NOMO-1 treated with DMSO at 0.1 percent for 48 hours (cell line): ENCODE measurements around the gene ZNF185.
A peak's percentile ranks its signal among the peaks of the same experiment; 100 is the strongest.

Source experiments
- DNase-seq: peaks from one replicate; lab custom pipeline; 2025; ENCODE audit not compliant: unreplicated experiment; lab: John Stamatoyannopoulos, UW

Gene ZNF185

DNA sequence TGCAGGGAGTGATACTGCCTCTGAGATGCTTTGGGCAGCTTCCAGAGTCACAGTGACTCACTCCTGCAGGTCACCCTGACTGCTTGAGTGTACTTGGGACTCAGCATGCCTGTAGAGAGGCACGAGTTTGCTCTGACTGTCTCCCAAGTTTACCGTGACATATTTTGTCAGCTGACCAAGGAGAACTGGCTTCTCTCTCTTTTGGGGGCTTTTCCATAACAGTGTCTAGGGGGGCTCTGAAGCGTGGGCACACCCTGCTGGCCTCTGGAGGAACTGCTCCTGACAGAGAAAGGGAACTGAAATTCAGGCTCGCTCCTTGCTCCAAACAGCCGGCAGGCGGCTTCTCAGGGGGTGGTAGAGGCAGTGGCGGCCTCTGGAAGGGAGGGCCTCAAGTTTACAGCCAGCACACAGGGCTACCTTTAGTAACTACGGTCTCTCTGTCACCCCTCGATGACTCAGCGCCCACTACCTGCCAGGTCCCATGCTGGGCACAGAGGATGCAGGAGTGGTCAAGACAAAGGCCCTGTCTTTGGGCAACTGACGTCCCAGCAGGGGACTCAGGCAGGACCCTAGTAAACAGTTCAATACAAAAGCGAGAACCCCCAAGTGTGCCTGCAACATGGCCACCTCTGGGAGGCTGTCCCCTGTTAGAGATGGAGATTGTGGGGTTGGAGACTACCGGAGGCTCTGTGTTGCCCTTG is 17.8 kb downstream of the ZNF185 start:
- peak; percentile 68 for DNase-seq

DNA sequence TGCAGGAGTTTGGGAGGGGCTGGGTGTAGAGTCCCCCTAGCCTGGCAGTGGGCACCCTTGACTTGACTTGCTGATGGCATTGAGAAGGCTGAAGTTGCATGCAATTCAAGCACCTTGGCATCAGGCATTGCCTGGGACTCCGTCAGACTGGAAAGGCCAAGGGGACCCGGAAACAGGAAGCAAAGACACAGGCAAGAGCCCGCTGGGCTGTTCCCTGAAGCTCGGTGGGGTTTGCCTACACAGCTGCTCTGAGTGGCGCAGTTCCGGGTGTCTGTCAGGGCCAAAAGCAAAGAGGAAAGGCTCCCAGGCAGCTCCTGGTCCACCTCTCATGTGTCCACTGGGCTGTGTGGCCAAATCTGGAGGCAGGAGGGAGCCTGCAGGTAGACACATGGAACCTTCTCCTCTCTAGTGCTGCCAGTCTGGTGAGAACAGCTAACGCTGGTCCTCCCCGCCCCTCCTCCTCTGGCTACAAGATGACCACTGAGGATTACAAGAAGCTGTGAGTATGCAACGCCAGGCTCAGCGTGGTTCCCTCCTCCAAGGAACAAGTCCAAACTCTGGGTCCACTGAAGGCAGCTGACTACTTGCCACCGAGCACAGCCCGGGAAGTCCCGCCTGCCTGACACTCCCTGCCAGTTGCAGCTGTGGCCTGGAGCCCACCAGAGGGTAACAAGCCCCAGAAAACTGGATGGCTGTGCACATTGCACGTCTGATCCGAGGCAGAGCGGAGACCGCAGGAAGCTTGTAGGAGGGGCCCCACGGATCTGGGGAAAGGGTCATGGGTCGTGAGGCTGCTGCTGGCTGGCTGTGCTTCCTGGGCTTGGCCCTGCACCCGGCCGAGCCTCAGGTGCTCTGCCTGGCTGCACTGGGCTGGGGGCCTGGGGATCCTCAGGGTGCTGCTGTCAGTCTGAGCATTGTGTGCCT is 20.1 kb downstream of the ZNF185 start:
- DNase-seq, result no peak

DNA sequence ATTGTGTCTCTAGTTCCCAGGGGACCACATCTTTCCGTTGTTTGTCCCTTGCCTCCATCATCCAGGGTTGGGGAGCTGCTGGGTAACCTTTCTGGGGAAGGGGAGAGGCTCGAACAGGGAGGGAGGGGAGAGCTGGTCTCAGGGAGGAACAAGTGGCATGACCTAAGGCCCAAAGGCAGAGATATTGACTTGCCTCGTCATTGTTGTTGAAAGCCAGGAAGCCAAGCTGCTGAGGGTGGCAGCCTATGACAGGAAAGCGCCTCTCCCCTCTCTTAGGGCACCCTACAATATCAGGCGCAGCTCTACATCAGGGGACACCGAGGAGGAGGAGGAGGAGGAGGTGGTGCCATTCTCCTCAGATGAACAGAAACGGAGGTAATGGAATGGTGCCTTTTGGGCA is 20.8 kb downstream of the ZNF185 start:
- no peak for DNase-seq

GRCh38 chrX:152923599-152923998 is 25.7 kb downstream of the ZNF185 start:
- no peak for DNase-seq

- DNase-seq, result no peak
Observed at GRCh38 chrX:152925835-152926234, 28.0 kb downstream of the ZNF185 start.

GRCh38 chrX:152926279-152926678 is 28.4 kb downstream of the ZNF185 start:
- DNase-seq, result peak; percentile 57

- DNase-seq, result no peak
Observed at GRCh38 chrX:152926923-152927322, 29.1 kb downstream of the ZNF185 start.

GRCh38 chrX:152927858-152928760 is 30.2 kb downstream of the ZNF185 start:
- DNase-seq, result no peak

DNA sequence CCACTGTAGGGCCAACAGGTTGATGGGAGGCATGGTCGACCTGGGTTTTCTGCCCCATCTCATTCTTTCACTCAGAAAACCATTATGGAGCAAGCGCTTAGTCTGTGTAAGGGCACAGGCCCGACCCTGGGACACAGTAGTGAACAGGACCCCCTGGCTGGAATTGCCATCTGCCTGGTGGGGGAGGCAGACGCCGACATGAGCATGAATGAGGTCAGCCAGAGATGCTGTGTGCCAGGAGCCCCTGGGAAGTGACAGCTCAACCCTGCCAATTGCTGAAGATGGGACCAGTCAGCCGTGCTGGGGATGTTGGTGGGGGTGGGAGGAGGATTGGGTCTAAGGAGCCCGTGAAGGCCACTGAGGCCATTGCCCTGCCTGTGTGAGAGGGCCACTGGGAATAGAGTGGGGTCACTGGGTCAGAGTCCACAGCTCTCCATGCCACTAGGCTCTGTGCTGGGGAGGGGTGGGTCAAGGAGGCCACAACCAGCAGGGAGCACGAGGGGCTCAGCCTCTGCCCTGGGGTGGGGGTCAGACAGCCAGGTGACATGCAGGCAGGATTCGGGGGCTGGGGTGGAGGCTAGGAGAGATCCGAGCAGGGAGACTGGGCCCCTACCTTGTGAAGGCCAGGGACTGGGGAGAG is 31.0 kb downstream of the ZNF185 start:
- no peak for DNase-seq

DNA sequence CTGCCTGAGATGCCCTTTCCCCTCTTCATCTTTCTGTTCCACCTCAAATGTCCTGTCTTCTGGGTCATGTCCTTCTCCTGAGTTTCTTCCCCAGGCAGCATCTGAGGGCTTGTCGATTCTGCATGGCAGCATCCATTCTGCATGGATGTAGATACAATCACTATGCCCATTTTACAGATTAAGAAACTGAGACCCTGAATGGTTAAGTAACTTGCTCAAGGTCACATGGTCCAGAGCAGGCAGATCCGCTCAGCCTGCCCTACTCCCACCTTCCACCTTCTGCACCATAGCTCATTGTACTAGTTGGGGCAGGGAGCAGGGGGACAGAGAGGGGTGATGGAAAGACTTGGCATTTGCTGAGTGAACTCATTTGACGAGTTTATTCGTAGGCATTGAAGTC is 32.0 kb downstream of the ZNF185 start:
- DNase-seq, result no peak

GRCh38 chrX:152930516-152930915 is 32.6 kb downstream of the ZNF185 start:
- no peak for DNase-seq

DNA sequence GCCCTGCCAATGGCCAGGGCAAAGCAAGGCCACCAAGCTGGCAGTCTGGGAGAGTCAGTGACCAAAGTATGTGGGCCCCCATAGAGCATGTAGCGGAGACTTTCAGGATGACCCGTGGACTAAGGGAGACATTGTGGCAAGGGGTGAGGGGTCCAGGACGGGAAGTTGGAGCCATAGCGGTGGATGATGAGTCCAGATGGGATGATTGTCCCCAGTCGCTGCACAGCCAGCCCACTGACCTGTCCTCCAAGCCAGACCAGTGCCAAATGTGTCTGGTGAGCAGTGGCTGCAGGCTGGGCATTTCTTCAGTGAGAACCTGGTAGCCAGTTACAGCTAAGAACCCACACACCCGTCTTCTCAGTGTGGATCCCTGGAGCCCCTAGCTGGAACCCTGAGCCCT is 34.3 kb downstream of the ZNF185 start:
- no peak for DNase-seq

DNA sequence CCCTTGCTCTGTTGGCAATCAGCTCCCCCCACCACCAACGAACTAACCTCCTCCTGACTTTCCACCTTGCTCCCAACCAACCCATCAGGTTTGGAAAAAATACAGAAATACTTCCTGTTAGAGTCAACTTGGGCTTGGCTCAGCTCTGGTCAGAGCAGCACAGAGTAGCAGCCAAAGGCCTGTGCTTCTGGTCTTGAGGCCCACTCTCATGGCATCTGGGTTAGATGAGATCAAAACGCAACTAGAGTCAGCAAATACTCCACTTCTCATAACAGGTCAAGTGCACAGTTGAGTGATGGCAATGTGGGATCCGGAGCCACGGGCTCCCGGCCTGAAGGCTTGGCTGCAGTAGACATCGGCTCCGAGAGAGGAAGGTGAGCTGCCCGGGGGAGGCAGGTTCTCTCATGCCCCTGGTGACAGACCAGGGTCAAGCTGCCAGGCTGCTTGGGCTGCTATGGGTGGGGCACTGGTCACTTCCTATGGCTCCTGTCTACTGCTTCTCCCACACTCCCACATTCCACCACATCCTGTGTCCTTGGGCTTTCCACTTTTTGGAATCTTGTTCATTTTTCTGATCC is 34.8 kb downstream of the ZNF185 start:
- DNase-seq, result no peak

- DNase-seq, result no peak
Observed at GRCh38 chrX:152936306-152936705, 38.4 kb downstream of the ZNF185 start.

DNA sequence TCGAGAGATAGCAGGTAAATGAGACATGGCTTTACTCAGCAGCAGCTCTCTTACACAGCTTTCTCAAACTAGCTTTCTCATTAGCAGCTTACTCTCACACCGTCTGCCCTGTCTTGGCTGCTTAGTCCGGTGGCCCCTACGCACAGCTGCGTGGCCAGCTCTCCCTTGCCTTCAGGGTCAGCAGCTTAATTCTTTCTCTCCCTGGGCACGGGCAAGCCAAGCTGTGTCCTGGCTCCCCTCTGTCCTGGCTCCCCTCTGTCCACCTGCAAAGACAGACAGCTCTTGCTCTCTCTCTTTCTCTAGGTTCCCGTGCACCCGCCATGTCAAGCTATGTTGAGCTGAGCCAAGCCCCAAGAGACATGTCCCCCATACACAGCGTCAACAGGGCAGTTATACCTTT is 39.4 kb downstream of the ZNF185 start:
- no peak for DNase-seq

- DNase-seq, result peak; percentile 82
Observed at GRCh38 chrX:152941328-152942076, 43.6 kb downstream of the ZNF185 start.

- no peak for DNase-seq
Observed at GRCh38 chrX:152942077-152942442, 44.2 kb downstream of the ZNF185 start.

- DNase-seq, result no peak
Observed at GRCh38 chrX:152943826-152944225, 46.0 kb downstream of the ZNF185 start.

DNA sequence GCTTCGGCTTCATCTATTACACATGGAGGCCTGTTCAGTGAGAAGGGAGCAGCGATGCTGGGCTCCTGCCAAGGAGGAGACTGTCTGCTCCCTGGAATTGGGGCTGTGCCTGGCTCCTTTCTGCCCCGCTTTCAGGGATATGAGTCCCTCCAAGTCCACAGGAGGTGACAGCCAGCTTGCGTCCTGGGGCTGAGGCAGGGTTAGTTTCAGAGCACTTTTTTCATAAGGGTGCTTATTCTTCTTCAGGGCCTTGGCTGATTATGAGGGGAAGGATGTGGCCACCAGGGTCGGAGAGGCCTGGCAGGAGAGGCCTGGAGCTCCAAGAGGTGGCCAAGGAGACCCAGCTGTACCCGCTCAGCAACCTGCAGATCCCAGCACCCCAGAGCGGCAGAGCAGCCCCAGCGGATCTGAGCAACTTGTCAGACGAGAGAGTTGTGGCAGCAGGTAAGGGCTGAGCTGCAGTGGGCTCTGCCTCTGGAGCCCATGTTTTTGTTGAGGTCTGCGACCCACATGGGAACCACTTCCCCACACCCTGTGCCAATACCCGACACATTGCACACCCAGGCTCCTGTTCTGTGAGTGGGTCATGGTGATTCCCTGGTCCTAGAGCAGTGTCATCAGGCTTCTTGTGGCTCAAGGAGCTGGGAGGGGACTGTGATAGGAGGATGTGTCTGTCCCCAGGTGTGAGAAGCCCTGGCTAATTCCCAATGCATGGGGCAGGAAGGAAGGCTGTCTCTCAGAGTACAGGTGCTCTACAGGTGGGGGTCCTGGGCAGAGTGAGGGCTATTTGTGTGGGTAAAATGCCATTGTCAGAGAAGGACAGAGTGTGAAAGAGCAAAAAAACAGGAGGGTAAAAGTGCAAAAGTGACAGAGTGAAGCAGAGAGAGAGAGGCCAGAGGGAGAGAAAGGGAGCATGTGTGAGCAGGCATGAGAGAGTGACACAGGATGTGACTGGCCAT is 47.4 kb downstream of the ZNF185 start:
- no peak for DNase-seq
